GM18507 (cell line): ENCODE results near the gene ANK2.

Experiments
- DNase-seq: peaks from one replicate; pipeline ENCODE4 v3.0.0; 2011; ENCODE audit warnings: low read depth; ENCODE audit not compliant: insufficient read length; ENCODE audit errors: extremely low spot score
- FAIRE-seq: peaks from 2 replicates; lab custom pipeline; 2011; peaks lifted over from hg19 to GRCh38; lab: Jason Lieb, UNC

The ANK2 gene

DNA sequence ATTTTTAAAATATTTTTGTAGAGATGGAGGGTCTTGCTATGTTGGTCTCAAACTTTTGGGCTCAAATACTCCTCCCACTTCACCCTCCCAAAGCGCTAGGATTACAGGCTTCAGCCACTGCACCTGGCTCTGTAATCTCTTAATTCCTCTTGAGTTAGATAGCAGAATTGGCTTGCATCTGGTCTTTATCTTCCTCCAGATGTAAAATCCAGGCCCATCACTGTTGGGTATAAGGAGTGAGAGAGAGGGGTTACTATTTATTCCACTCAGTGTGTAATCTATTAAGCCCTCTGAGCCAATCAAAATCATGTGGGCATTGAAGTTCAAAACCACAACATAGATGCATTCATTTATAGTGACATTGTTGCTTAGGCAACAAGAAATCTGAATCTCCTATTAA is 33.9 kb downstream of the ANK2 start:
- no peak for DNase-seq
- no peak for FAIRE-seq

DNA sequence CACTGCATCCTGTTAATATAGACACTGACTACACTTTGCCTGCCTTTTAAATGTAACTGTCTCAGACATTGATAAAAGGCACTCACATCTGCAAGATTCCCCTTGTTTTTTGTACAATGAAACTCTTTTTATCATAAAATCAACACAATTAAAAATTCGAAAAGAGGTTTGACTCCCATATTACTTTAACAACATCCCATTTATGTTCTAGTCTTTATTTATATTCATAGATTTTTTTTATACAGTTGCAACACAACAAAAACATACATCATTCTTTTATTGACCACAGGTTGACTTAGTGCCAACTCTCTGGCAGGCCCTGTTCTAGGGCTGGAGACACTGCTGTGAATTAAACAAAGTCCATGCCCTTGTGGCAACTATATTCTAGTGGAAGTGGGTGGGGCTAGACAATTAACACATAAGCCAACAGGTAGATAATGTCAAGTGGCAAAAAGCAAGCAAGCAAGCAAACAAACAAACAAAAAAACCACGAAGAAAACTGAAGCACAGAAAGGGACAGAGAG is 36.8 kb downstream of the ANK2 start:
- no peak for FAIRE-seq
- DNase-seq, result no peak

DNA sequence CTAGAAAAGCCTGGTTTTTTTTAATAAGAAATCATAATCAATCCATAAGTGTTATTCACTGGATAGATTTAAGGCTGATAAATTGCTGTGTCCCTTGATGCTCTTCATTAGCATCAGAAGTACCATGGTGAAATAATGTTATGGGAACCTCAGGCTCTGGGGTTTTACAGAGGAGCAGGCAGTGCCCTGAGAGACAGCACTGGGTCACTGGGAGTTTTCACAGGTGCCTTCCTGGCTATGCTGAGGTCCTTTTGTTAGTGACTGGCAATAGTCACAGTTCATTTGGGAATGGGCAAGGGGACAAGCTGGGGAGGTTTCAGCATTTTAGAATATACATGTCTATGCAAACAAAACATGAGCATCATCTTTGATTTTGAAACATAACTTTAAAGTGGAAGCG is 38.6 kb downstream of the ANK2 start:
- DNase-seq (no peak), FAIRE-seq (no peak)

DNA sequence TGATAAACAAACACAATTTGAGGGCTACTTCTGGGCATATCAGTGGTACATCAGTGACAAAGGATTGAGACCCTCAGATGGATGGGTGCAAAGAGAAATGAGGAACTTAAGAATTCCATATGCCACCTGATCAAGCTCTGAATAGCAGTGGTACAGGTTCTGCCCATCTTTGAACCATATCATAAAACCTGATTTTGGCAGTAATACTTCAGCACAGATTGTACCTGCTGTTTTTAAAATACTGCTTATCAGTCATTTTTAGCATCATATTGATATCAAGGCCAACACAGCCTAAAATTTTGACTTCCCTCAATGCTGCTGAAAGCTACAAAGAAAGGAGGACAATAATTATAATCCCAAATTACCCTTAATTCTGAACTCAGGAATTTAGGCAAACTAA is 41.5 kb downstream of the ANK2 start:
- FAIRE-seq (no peak), DNase-seq (no peak)

DNA sequence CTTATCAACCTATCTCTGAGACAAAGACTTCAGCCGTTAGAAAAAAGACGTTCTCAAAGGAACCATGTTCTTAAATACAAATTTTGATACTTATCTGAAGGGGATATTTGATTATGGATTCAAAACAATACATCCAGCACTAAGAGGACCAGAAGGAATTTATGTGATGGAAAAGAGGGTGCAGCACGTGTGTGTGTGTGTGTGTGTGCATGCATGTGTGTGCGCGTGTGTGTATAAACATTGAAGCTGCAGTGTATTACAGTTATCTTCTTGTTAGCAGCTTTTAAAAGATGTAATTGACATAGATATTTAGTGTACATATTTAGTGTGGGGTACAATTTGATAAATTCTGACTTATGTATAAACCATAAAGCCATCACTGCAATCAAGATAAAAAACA is 44.9 kb downstream of the ANK2 start:
- FAIRE-seq (no peak), DNase-seq (no peak)

DNA sequence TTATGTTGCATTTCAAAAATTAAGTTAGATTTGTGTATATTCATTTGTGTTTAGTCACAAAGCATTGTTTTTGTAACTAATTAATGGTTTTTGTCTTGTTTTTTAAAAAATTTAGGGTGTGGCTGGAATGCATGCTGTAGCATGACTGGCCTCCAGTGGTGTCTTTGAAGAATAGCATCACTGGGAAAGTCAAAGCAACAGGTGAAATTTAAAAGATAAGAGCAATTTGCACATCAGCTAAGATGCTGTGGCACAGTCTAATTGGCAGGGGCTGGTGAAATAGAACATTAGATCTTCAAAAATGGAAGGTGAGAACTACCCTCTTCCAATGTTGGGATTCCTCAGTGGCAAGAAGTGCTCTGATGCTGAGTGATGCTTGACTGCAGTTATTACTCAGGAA is 45.3 kb downstream of the ANK2 start:
- no peak for DNase-seq
- FAIRE-seq, result peak; percentile 12

DNA sequence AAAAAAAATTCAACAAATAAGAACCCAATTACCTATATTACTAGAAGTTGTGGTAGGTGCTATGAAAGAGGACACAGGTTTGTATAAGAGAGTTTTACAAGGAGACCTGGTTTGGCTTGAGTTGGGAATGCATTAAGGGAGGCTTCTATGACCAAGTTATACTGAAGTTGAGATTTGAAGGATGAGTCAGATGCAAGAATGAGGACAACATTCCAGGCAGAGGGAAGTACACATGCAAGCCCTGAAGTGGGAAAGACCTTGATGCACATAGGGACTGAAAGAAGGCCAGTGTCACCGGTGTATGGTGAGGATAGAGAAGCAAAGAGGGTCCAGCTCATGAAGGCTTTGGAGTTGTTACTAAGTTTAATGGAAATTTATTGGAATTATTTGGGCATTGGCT is 52.2 kb downstream of the ANK2 start:
- FAIRE-seq (no peak), DNase-seq (no peak)

DNA sequence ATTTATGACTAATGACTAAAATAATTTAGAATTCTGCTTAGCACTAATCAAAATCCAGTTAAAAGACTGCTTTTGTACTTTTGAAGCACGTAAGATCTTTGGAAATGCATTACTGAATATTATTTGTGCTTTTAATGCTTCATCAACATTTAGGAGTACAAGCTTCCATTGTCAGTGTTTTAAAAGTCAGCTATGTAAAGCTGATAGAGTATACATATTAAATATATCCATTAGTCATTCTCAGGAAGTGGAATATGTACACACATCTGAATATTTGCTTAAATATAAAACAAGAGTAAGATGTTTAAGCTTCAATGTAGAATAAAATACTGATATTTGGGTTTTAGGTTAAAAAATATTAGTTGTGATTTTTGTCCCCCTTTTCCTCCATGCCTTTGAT is 54.1 kb downstream of the ANK2 start:
- no peak for DNase-seq
- FAIRE-seq, result no peak

DNA sequence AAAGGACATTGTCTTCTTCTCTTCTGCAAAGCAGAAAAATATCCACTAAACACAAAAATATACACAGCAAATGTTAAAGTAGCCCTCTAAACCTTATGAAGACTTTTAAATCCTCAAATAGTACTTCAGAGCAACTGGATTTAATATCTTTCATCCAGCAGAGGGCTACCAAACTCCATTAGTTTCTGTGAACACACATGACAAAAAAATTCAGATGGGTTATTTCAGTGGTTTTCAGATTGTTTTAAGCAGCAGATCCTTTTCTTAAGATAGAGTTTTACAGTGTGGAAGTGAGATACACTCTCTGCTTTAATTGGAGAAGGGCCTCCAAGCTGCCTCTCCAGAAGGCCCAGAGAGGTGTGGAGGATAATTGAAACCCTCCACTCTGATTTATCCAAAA is 56.7 kb downstream of the ANK2 start:
- DNase-seq (no peak), FAIRE-seq (no peak)

DNA sequence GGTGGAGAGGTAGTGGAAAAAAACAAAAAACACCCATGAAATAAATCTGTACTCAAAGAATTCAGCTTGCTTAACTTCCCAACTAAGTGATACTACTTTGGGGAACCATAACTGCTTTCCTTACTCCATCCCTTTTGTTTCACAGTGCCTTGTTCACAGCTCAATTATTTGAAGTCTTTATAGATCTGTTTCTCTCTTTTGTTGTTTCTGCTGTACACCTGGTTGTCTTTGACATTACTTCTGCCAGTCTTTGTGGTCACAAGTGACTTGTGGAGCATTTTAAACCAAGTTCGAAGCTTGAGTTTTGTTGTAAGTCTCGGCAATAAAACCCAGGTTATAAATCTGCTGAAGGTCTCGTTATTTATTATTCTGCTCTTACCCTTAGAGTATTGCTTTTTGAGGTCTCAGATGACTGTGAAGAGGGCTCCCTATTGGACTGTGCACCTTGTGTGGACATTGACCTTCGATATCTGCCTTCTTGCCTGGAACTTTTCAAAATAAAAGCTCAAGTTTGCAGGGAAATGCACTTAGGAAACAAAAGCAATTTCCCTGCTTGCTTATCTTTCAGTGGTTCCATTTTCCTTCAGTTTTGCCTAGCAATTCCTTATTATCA is 59.8 kb downstream of the ANK2 start:
- DNase-seq (no peak), FAIRE-seq (no peak)

DNA sequence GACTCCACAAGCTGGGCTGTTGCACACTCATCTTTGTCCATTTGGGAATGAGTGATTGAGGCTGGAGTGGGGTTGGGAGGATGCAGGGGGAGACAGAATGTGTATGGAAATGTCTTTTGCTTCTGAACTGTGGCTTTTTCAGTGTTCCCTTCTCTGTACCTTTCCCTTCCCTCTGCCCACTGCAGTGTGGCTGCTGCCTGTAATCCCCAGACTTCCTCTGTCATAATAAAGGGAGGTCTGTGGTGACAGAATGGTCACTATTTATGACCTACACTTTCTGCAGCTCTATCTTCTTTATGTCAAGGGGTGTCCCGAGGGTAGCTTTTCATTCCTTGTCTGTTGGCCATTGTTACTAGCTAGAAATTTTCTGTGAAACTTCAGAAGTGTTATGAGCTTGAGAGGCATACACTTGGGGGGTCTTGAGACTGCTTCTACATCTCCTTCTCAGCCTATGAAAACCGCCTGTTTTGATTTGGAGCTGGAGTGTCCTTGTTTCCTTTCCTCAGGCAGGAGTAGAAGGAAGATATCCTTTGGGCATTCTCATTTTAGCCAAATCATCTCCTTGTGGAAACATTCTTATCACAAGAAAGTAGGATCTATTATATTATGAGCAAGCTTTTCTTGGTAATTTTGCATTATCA is 63.0 kb downstream of the ANK2 start:
- no peak for DNase-seq
- FAIRE-seq, result no peak

DNA sequence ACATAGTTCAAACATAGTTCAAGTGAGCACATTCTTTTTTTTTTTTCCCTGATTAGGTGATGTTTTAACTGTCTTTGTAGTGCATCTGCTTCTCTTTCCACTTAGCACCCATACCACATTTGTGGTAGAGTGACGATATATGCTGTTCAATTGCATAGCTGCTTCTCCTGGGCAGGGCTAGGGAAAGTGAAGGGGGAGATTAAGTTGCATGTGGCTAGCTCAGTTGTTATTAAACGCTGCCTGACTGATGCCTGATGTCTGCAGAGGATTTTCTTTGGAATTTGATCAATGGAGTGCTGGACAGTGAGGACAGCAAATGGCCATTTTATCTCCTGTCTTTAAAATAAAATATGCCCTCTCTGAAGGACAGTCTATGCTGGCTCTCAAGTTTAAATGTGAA is 63.7 kb downstream of the ANK2 start:
- FAIRE-seq (no peak), DNase-seq (no peak)

DNA sequence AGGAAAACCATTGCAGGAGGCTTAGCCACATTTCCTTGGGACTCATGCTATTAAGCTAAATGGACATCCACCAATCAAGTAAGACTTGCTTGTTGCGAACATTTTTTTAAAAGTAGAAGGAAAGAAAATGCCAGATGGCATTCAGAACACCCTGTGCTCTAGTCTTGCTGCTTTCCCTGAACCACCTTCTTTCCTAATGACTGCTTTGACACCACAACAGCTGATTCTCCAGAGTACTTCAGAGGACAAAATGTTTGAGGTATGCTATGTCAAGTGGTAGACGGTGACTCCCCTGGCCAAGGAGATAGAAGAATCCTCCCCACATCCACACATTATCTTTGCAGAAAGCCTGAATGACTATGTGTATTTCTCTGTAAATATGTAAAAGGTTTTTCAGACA is 65.4 kb downstream of the ANK2 start:
- DNase-seq (no peak), FAIRE-seq (no peak)

DNA sequence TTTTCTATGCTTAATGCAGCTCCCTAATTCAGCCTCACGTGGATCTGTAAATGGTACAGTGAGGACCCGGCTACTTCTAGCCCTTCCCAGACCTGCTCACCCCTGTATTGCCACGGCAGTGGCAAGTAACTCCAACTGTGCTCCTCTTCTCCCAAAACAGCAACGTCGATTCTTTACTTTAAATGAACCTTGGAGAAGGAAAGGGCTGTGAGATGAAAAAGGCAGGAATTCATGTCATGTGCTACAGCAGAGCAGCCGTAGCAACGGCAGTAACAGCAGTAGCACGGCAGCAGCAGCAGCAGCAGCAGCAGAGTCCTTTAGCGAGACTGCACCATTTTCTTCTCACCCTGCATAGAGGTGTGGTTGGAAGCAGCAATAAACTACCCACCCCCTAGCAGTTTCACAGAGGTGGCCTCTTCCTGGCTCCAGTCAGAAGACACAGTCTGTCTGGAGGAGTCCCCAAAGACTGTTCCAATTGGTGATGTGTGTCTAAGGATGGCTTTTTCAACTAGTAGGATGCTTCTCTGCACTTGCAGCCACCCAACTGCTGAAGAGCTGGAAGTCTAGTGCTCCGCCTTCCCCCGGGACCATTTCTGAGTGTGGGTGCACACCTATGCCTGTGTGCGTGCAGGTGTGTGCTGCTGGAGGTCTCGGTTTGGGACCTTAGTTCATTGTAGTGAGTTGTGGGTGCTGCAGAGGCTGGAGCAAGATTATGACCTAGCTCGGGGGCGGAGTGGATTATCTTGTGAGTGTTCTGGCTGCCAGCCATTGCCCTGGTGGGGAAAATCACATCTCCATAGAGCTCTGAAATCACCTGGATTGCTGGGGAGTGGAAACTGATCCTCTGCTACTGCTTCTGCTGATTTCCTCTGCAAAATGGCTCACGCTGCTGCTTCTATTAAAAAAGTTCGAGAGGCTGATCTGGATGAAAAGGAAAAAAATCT is 67.2 kb downstream of the ANK2 start:
- no peak for FAIRE-seq
- DNase-seq, result no peak

DNA sequence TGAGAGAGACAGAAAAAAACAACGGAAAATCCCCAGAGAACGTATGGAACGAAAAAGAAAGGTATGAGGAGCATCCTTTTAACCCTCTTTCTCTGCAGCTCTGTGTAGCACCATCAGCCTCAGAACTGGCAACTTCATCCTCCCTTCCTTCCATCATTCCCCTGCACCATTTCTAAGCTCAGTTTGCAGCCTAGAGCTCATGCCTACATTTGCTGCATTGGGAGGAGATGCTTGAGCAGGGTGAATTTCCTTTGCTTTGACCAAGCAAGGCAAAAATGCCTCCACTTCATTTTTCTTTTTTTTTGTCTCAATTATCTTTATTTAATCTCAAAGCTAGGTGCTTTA is 67.9 kb downstream of the ANK2 start:
- no peak for FAIRE-seq
- no peak for DNase-seq

DNA sequence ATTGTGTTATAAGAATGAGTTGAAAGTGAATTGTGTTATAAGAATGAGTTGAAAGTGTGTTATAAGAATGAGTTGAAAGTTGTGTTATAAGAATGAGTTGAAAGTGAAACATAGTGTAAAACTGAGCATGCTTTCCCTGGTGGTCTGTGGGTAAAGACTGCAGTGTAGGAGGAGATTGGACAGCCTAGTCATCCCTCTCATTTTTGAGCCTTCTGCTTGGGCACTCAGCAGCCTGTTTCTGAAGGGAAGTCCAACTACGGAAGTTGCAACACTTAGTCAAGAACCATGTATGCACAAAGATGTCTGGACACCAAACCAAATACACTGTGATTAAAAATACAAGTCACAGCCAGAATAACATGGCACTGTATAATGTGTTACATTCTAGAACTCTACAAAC is 72.6 kb downstream of the ANK2 start:
- no peak for DNase-seq
- FAIRE-seq, result no peak

DNA sequence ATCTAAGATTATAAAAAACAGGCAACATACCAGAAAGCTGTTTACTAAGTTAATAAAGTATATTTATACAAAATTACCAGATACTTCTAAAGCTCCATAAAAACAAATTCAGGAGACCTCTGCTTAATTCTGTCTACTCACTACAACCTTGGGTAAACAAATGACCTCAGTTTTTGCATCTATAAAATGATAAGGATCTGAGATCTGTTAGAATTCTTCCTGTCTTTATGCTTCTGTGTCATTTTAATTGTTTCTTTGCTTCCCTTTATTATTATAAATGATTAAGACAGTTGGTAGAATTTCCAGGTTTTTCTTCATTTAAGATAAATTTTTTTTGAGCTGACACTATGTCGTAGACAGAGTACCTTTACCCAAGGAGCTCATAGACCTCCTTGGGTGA is 76.0 kb downstream of the ANK2 start:
- no peak for FAIRE-seq
- DNase-seq, result no peak

DNA sequence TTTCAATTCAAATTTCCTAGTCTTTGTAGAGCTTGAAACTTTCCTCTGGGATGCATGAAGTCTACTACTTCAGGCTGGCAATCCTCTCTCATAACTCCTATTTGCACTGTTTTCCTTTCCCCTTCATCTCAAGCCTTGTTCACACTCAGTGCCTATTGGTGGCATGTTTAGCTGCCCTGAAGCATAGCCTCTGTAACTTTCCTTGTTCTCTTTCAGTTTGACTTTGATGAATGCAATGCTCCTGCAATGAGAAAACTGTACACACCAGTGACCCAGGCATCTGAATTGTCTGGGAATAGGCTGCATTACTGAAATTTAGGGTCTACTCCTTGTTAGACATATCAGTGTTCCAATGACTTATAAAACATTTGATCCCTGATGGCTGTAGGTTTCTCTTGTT is 81.7 kb downstream of the ANK2 start:
- FAIRE-seq (no peak), DNase-seq (no peak)

DNA sequence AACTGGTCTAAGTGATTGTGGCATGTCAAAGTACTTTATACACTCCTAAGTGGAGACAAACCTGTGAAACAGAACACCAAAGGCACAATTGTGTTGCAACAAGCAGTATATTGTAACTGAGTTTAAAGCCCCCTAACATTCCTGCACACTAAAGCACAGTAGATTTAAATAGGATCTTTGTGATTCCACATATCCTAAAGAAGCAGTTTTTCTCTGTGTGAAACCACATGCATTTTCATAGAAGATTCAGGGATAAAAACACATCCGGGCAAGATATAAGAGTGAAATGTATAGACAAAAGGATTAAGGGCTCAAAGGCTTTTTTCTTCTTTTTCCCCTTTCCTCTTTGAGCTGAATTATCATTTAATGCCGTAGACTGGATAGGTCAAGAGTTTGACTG is 82.2 kb downstream of the ANK2 start:
- FAIRE-seq, result no peak
- no peak for DNase-seq

DNA sequence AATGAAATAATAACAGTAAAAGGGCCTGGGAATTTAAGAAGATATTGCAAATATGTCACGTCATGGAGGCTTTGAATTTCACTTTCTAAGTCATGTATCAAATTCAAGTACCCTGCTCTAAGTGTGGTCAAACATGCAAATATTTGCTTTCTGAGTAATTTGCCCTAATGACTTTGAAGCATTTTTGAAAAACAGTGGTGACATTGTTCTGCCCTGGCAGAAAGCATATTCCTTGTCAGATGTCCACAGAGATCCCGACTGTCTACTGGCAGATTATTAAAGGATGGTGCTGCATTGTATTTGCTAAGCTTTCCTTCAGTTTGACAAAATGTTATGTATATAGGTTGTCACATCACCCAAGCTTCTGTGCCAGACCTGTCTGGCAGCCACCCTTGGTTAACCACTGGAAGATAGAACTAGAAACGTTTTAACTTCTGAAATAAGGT is 92.5 kb downstream of the ANK2 start:
- FAIRE-seq (peak; percentile 36), DNase-seq (no peak)

DNA sequence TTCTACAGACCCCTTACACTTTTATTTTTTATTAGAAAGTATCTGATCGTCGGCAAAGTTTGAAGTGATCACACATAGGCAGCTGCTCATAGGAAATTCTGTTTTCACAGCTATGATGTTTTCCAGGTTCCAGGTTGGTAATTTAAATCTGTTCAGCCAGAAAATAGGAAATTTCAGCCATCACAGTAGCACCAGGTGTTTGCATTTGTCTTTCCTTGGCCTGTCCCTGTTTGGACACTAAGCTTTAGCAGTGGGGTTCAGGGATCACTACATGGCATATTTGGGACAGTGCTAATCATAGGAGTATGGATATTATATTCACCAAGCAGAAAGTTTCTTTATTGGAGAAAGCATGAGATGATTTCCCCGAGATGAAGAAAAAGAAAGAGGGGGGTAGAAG is 92.9 kb downstream of the ANK2 start:
- FAIRE-seq (no peak), DNase-seq (no peak)
